ENCODE data around the gene ZNF532. TPM values are rescaled to one million over a fixed set of nuclear protein-coding genes. Genes with fewer than 3 reads are reported as not detected.

Gene ZNF532
- total and polyA plus RNA-seq, 9 of the 15 experiments (the other 6 are each of a cell fraction or from before 2014, with no cell fraction given), result 0.42 TPM; not detected in 8

- Histone ChIP-seq H3K9me3 (replicated peaks; ENCODE audit: control insufficient read depth, insufficient read depth, low read depth, low read length) (no peaks in the 10 kb centered on the region), H3K27me3 (ENCODE audit: control insufficient read depth in 2 of 2, insufficient read depth in 2 of 2, low read length in 2 of 2) (no peaks in the 10 kb centered on the region), H3K4me2 (ENCODE audit: insufficient read depth, low read length) (no peak overlapping the region), H3K27ac (ENCODE audit: extremely low read depth, low read depth, low read length) (no peak overlapping the region), H3K79me2 (ENCODE audit: control insufficient read depth, insufficient read depth, low read length) (no peaks in the 10 kb centered on the region), H3K9me1 (ENCODE audit: control insufficient read depth, insufficient read depth, low read length) (no peaks in the 10 kb centered on the region), H2AFZ (ENCODE audit: low read depth, low read length) (no peak overlapping the region), H3K9ac (ENCODE audit: insufficient read depth in 1 of 2, low read depth in 2 of 2, low read length in 2 of 2) (no peak overlapping the region), H3K36me3 (ENCODE audit: control insufficient read depth, insufficient read depth, low read length) (no peaks in the 10 kb centered on the region), H3K4me3 (no peak overlapping the region), H3K4me1 (replicated peaks in 1 of 2; ENCODE audit: control insufficient read depth in 2 of 2, insufficient read depth in 2 of 2, low read length in 2 of 2) (no peaks in the 10 kb centered on the region), H4K20me1 (replicated peaks; ENCODE audit: control insufficient read depth, insufficient read depth, low read length) (no peaks in the 10 kb centered on the region)
- DNase-seq (ENCODE audit: extremely low read depth in 1 of 4, low spot score in 3 of 4), result no peak
- no peak for ATAC-seq
- no TSS peak for BruUV-seq (replicated peaks)
- ChIA-PET POLR2A (no interaction called here), CTCF (ENCODE audit: low intra/inter-chr PET ratio) (no interaction called here)
- TF ChIP-seq, protein P1, sequence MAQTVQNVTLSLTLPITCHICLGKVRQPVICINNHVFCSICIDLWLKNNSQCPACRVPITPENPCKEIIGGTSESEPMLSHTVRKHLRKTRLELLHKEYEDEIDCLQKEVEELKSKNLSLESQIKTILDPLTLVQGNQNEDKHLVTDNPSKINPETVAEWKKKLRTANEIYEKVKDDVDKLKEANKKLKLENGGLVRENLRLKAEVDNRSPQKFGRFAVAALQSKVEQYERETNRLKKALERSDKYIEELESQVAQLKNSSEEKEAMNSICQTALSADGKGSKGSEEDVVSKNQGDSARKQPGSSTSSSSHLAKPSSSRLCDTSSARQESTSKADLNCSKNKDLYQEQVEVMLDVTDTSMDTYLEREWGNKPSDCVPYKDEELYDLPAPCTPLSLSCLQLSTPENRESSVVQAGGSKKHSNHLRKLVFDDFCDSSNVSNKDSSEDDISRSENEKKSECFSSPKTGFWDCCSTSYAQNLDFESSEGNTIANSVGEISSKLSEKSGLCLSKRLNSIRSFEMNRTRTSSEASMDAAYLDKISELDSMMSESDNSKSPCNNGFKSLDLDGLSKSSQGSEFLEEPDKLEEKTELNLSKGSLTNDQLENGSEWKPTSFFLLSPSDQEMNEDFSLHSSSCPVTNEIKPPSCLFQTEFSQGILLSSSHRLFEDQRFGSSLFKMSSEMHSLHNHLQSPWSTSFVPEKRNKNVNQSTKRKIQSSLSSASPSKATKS (CRISPR knock-in tag; IDR thresholded peaks at IDR 0.05), result no peak
- TF ChIP-seq RHOXF2B (CRISPR knock-in tag; conservative IDR thresholded peaks at IDR 0.05) (no peak), MCM7 (IDR thresholded peaks at IDR 0.05) (no peak), ZNF12 (CRISPR knock-in tag; IDR thresholded peaks at IDR 0.05) (no peak), ZBTB11 (CRISPR knock-in tag; IDR thresholded peaks at IDR 0.05) (no peak)
- in situ Hi-C loops (cut with MboI), result no loop called here
- WGBS (ENCODE audit: insufficient coverage, low coverage, missing lambda C conversion rate), result 5% methylated on average over 7 of the region's 7 CpGs
- no peak for FAIRE-seq
- intact Hi-C loops (cut with micrococcal nuclease), result no loop called here
These were observed 126.6 kb downstream of the ZNF532 start for GRCh38 chr18:58991167-58991798.
